ENCODE data around the gene DDX24.

DDX24 gene

DNA sequence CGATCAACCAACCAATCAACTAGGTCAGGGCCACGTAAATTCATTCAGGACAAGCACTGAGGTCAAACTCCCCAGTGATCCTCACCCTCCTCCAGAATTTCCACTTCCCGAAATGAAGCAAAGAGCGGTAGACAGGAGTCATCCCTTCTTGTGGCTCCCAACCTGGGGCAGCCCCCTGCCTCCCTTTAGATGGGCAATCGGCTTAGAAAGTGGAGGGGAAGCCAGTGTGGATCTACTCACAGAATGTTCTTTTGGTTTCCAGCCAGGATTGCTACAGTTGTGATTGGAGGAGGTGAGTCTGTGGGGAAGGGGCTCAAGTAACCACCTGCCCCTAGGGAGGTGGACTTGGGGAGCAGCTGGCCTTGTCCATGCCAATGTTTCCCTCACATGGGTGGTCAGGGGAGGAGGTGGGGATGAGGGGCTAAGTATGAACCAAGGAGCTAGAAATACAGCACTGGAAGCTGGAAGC, 33.6 kb upstream of the DDX24 start:
- no peak for DNase-seq

GRCh38 chr14:94113908-94114588, 33.0 kb upstream of the DDX24 start:
- no peak for DNase-seq

GRCh38 chr14:94113490-94113889, 32.5 kb upstream of the DDX24 start:
- DNase-seq, result no peak

DNA sequence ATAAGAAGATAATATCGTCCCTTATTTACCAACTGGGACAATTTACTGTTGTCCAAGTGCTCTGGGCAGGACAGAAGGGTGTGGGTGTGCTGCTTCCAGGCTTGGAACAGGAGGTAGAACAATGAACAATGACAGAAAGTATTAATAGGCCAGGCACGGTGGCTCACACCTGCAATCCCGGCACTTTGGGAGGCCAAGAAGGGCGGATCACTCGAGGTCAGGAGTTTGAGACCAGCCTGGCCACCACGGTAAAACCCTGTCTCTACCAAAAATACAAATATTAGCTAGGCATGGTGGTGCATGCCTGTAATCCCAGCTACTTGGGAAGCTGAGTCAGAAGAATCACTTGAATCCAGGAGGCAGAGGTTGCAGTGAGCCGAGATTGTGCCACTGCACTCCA, 32.1 kb upstream of the DDX24 start:
- DNase-seq, result no peak

GRCh38 chr14:94112513-94113063, 31.6 kb upstream of the DDX24 start:
- DNase-seq, result no peak

GRCh38 chr14:94111276-94112095, 30.5 kb upstream of the DDX24 start:
- DNase-seq, result no peak

DNA sequence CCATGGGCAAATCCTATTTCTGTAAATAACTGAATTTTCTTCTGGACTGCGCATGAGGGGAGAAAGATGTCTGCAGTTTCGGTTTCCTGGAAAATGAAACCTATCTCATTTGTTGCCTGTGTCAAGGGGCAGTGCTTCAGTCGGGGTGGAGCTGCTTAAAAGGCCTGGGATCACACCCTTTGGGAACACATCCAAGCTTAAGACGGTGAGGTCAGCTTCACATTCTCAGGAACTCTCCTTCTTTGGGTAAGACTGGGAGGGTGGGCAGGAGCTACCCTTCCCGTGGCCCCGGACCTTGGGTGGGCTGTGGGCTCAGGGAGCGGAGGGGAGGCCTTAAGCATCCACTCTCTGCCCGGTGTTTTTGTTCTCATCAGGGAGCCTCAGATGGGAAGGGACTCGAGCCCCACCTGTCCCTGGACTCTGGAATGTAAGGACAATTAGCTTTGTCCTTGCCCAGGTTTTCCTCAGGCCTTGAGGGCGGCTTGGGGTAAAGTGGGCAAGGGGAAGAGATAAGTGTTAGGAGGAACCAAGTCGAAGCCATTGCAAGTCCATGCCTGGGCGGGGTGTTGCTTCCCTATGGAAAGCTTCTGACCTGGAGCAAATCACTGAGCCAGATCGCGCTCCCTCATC, 29.7 kb upstream of the DDX24 start, which contains the start of gene IFI27:
Gene IFI27, plus strand, starts transcription at position 185 of the 630 bp plus-strand sequence.
- no peak for DNase-seq

DNA sequence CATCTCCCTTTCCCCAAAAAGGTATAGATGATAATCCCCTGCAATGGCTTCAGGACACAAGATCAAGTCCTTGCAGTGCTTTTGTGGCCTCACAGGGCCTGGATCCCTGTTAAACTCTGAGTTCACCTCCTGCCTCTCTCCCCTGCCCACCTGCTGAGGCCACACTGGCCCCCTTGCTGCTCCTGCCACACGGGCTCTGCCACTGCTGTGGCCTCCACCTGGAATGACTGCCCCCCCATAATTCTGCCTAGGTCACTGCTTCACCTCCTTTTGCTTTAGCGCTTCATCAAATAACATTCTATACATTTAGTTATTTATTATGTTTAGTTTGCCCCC, 28.9 kb upstream of the DDX24 start:
- no peak for DNase-seq

- DNase-seq, result no peak
Observed at GRCh38 chr14:94104731-94105130, 23.7 kb upstream of the DDX24 start.

- no peak for DNase-seq
Observed at GRCh38 chr14:94103554-94104150, 22.6 kb upstream of the DDX24 start.

- no peak for DNase-seq
Observed at GRCh38 chr14:94102768-94103482, 21.9 kb upstream of the DDX24 start.

GRCh38 chr14:94101748-94102147, 20.7 kb upstream of the DDX24 start:
- DNase-seq, result no peak

DNA sequence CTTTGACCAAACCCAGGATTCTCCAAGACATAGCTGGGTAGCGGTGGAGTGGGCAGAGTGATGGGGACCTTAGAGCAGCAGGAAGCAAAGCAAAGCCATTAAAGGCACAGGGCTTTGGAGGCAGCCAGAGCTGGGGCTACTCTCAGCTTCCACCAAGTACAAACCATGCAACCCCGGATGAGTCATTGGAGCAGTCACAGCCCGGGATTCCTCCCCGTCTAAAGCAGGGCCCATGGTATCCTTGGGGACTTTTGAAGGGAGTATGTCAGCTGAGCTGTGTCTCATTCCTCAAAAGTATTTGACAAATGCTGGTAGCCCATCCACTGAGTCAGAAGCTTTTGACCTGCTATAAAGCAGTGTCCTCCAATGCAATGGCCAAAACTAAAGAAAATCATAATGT, 19.8 kb upstream of the DDX24 start:
- DNase-seq, result no peak

GRCh38 chr14:94099006-94099405, 18.0 kb upstream of the DDX24 start:
- no peak for DNase-seq

- DNase-seq, result no peak
Observed at GRCh38 chr14:94098326-94098992, 17.5 kb upstream of the DDX24 start.

DNA sequence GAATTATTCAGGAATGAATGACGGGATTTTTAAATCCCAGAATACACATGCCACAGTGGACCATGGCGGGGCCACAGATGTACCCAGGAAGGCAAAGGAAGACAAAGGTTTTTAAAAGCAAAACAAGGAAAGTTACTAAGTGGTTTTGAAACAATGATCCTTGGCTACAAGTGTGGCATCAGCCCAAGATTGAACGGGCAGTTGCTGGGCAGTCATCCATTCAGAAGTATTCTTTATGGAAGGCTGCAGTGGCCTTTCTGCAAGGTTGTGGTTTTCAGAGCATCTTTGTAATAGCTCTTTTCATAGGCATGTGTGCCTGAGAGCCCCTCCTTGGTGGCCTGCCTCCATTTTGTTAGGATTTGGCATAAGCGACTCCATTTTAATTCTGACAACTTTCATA, 16.1 kb upstream of the DDX24 start:
- DNase-seq, result no peak

GRCh38 chr14:94093418-94093817, 12.4 kb upstream of the DDX24 start:
- no peak for DNase-seq

DNA sequence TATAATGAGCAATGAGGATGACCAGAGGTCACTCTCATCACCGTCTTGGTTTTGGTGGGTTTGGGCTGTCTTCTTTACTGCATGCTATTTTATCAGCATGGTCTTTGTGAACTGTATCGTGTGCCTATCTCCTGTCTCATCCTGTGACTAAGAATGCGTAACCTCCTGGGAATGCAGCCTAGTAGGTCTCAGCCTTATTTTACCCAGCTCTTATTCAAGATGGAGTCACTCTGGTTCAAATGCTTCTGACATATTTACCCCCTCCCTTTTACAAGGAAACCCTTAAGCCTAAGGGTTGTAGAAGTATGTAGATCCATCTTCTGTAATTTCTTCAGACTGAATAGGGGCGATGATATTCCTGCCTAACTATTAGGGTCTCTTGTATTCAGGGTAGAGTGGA, 8.5 kb upstream of the DDX24 start:
- no peak for DNase-seq

DNA sequence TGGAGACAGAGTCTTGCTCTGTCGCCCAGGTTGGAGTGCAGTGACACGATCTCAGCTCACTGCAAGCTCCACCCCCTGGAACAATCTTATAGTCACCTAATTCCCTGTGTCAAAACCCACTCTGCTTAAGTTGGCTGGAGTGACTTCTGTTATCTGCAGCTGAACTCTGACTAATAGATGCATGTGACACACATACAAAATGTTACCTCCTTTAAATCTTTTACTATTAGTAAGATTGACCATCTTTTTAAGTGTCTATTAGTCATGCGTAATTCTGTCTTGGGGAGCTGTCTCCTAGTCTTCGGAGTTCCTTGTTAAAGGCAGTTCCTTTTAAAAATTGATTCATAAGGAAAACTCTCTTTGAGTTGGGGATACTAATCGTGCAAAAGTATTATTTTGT, 7.5 kb upstream of the DDX24 start:
- DNase-seq, result no peak

DNA sequence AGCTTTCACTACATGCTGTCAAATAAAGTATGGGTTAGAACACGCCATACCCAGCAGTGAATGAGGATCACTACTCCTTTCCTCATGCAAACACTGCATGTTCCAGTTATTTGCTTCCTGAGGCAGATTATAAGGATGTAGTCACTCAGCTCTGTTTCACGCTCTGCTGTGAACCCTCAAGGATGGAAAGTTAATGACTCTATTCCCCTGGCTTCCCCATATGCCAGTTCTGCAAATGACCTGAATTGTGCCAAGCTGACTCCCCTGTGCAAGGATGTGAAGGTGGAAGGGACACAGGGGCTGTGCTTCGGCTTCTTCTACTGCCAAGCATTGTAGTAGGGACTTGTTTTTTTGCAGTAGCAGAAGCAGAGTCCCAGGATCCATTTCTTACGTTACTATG, 6.9 kb upstream of the DDX24 start:
- DNase-seq, result no peak

- DNase-seq, result no peak
Observed at GRCh38 chr14:94081386-94081820, 401 bp upstream of the DDX24 start.
